ENCODE measurements around the gene ZFHX2. TPM values are rescaled to one million over a fixed set of nuclear protein-coding genes. Genes with fewer than 3 reads are reported as not detected.

The ZFHX2 gene
- polyA plus RNA-seq, 1 donor from 2014 or later: 0.72 TPM

GRCh38 chr14:23517650-23518326 is 33.8 kb downstream of the ZFHX2 start:
- Histone ChIP-seq H4K20me1 (ENCODE audit: insufficient read depth) (no peaks in the 10 kb centered on the region), H3K27ac (ENCODE audit: low read length) (no peak overlapping the region), H3K9me3 (ENCODE audit: low read length) (no peaks in the 10 kb centered on the region), H3K27me3 (ENCODE audit: insufficient read depth, low read depth, low read length) (no peaks in the 10 kb centered on the region), H2AFZ (ENCODE audit: low read depth, low read length) (no peak overlapping the region), H3K79me2 (replicated peaks; ENCODE audit: insufficient read depth, low read length) (no peaks in the 10 kb centered on the region), H3K4me2 (ENCODE audit: low read length) (no peak overlapping the region), H3K9me2 (ENCODE audit: insufficient read depth, low read length) (no peaks in the 10 kb centered on the region), H3K36me3 (ENCODE audit: insufficient read depth, low read length) (no peaks in the 10 kb centered on the region), H3F3A (ENCODE audit: insufficient read depth, low read length, poor library complexity, severe bottlenecking) (no peaks in the 10 kb centered on the region), H3K9ac (ENCODE audit: low read length) (no peak overlapping the region), H3K4me3 (ENCODE audit: low read length) (no peak overlapping the region)
- TF ChIP-seq EP300 (conservative IDR thresholded peaks at IDR 0.05; ENCODE audit: poor library complexity, severe bottlenecking): no peak
- TF ChIP-seq, protein P1, sequence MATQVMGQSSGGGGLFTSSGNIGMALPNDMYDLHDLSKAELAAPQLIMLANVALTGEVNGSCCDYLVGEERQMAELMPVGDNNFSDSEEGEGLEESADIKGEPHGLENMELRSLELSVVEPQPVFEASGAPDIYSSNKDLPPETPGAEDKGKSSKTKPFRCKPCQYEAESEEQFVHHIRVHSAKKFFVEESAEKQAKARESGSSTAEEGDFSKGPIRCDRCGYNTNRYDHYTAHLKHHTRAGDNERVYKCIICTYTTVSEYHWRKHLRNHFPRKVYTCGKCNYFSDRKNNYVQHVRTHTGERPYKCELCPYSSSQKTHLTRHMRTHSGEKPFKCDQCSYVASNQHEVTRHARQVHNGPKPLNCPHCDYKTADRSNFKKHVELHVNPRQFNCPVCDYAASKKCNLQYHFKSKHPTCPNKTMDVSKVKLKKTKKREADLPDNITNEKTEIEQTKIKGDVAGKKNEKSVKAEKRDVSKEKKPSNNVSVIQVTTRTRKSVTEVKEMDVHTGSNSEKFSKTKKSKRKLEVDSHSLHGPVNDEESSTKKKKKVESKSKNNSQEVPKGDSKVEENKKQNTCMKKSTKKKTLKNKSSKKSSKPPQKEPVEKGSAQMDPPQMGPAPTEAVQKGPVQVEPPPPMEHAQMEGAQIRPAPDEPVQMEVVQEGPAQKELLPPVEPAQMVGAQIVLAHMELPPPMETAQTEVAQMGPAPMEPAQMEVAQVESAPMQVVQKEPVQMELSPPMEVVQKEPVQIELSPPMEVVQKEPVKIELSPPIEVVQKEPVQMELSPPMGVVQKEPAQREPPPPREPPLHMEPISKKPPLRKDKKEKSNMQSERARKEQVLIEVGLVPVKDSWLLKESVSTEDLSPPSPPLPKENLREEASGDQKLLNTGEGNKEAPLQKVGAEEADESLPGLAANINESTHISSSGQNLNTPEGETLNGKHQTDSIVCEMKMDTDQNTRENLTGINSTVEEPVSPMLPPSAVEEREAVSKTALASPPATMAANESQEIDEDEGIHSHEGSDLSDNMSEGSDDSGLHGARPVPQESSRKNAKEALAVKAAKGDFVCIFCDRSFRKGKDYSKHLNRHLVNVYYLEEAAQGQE (IDR thresholded peaks at IDR 0.05; ENCODE audit: borderline replicate concordance): no peak
- no peak for TF ChIP-seq TAF1 (IDR thresholded peaks at IDR 0.05; ENCODE audit: low read depth)
- TF ChIP-seq POLR2AphosphoS5 (IDR thresholded peaks at IDR 0.05): peak; percentile 8

DNA sequence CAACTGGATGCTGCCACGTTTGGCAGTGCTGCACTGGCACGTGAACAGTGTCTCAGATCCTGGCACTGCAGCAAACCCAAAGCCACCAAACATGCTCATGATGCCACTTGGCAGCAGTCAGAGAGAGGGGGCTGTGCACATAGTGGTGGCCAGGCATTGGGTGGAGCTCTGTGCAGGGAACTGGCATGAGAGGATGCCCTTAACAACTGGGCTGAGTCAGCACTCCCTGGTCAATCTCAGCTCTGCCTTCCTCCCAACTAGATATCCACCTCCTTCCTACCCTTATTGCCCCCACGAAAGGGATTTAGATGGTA is 37.0 kb downstream of the ZFHX2 start:
- no peaks in the 10 kb centered on the region for H3K79me2 ChIP-seq (replicated peaks; ENCODE audit: insufficient read depth, low read length)
- no peak overlapping the region for H3K9ac ChIP-seq (ENCODE audit: low read length)
- H3K9me3 ChIP-seq (ENCODE audit: low read length): no peaks in the 10 kb centered on the region
- H3K4me2 ChIP-seq (ENCODE audit: low read length): no peak overlapping the region
- H3K27me3 ChIP-seq (ENCODE audit: insufficient read depth, low read depth, low read length): no peaks in the 10 kb centered on the region
- no peak overlapping the region for H3K27ac ChIP-seq (ENCODE audit: low read length)
- no peak overlapping the region for H3K4me3 ChIP-seq (ENCODE audit: low read length)
- no peaks in the 10 kb centered on the region for H3K36me3 ChIP-seq (ENCODE audit: insufficient read depth, low read length)
- H2AFZ ChIP-seq (ENCODE audit: low read depth, low read length): no peak overlapping the region
- no peaks in the 10 kb centered on the region for H3K9me2 ChIP-seq (ENCODE audit: insufficient read depth, low read length)
- no peaks in the 10 kb centered on the region for H3F3A ChIP-seq (ENCODE audit: insufficient read depth, low read length, poor library complexity, severe bottlenecking)
- H4K20me1 ChIP-seq (ENCODE audit: insufficient read depth): no peaks in the 10 kb centered on the region
- TF ChIP-seq, protein P1 (IDR thresholded peaks at IDR 0.05; ENCODE audit: borderline replicate concordance): no peak
- TF ChIP-seq MXI1 (conservative IDR thresholded peaks at IDR 0.05; ENCODE audit: poor library complexity, severe bottlenecking): no peak
- TF ChIP-seq TAF1 (IDR thresholded peaks at IDR 0.05; ENCODE audit: low read depth): no peak
- TF ChIP-seq RAD21 (conservative IDR thresholded peaks at IDR 0.05): no peak
- no peak for TF ChIP-seq EP300 (conservative IDR thresholded peaks at IDR 0.05; ENCODE audit: poor library complexity, severe bottlenecking)
- no peak for TF ChIP-seq EZH2 (IDR thresholded peaks at IDR 0.05; ENCODE audit: borderline replicate concordance, insufficient read depth, low read length, poor library complexity, severe bottlenecking)
- TF ChIP-seq, protein P2, sequence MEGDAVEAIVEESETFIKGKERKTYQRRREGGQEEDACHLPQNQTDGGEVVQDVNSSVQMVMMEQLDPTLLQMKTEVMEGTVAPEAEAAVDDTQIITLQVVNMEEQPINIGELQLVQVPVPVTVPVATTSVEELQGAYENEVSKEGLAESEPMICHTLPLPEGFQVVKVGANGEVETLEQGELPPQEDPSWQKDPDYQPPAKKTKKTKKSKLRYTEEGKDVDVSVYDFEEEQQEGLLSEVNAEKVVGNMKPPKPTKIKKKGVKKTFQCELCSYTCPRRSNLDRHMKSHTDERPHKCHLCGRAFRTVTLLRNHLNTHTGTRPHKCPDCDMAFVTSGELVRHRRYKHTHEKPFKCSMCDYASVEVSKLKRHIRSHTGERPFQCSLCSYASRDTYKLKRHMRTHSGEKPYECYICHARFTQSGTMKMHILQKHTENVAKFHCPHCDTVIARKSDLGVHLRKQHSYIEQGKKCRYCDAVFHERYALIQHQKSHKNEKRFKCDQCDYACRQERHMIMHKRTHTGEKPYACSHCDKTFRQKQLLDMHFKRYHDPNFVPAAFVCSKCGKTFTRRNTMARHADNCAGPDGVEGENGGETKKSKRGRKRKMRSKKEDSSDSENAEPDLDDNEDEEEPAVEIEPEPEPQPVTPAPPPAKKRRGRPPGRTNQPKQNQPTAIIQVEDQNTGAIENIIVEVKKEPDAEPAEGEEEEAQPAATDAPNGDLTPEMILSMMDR (IDR thresholded peaks at IDR 0.05; ENCODE audit: poor library complexity, severe bottlenecking): no peak
- TF ChIP-seq SMC3 (conservative IDR thresholded peaks at IDR 0.05; ENCODE audit: poor library complexity): no peak
- no peak for TF ChIP-seq POLR2AphosphoS5 (IDR thresholded peaks at IDR 0.05)
